Prostate gland (tissue), 2 donors: ENCODE data around the gene GADL1. TPM values are rescaled to one million over a fixed set of nuclear protein-coding genes. Genes with fewer than 3 reads are reported as not detected.

Experiments used
- DNase-seq: peaks from one replicate; pipeline ENCODE4 v3.0.0-alpha.2; 2019; ENCODE audit warnings: low spot score
- H3K27ac ChIP-seq, 2 donors: fragments of 200-600 bp; sonication (generic); 2 replicates each; pipeline ENCODE4 v1.5.1; 2017 to 2019
- H3K27me3 ChIP-seq: fragments of 200-600 bp; sonication (generic); replicated peaks from 2 replicates; pipeline ENCODE4 v1.5.1; 2019; ENCODE audit not compliant: insufficient read depth
- H3K36me3 ChIP-seq, 2 donors: fragments of 200-600 bp; sonication (generic); 1 replicate in 1 of 2; 2 replicates in 1 of 2; pipeline versions ENCODE4 v1.5.1 to v1.8.1; 2017 to 2019
- H3K4me1 ChIP-seq: fragments of 200-600 bp; sonication (generic); replicated peaks from 2 replicates; pipeline ENCODE4 v1.5.1; 2019
- H3K4me3 ChIP-seq, 2 donors: fragments of 200-600 bp; sonication (generic); 2 replicates each; pipeline ENCODE4 v1.5.1; 2017 to 2019
- H3K9me3 ChIP-seq: fragments of 200-600 bp; sonication (generic); 2 replicates; pipeline ENCODE4 v1.5.1; 2017
- POLR2A ChIP-seq: fragments of 450-650 bp; IDR thresholded peaks from one replicate; pipeline ENCODE4 v1.6.1; 2016; ENCODE audit warnings: antibody characterized with exemption, mild to moderate bottlenecking
- POLR2AphosphoS5 ChIP-seq: sonication (generic); formaldehyde crosslinking; IDR thresholded peaks from one replicate; pipeline ENCODE4 v1.6.1; 2017; ENCODE audit warnings: antibody characterized with exemption
- WGBS: methylation state at CpG from one replicate; pipeline ENCODE4 v1.1.5; 2018; 5-methylcytosine and 5-hydroxymethylcytosine counted together
- intact Hi-C: fragments of 100-400 bp; cut with DNase I; formaldehyde crosslinking; loops from one replicate; pipeline ENCODE4 v1.14.2; 2022
- total RNA-seq, 2 donors: library from RNA; depleted of rRNA; stranded (reverse); fragments of >200 nt; gene quantifications; one replicate each; pipeline ENCODE4 v1.1.0, GENCODE V29; 2016
- TF ChIP-seq, protein P1 (sequence below), 4 experiments: fragments of 200-600 bp in 2 of 4; fragments of 450-650 bp in 2 of 4; sonication (generic) in 2 of 4; IDR thresholded peaks; 1 replicate in 3 of 4; 2 replicates in 1 of 4; pipeline ENCODE4 v1.5.1; 2016 to 2019; ENCODE audit warnings: antibody characterized with exemption in 4 of 4, mild to moderate bottlenecking in 2 of 4, moderate library complexity in 2 of 4

The GADL1 gene
- total RNA-seq, 2 donors from 2014 or later: not detected

DNA sequence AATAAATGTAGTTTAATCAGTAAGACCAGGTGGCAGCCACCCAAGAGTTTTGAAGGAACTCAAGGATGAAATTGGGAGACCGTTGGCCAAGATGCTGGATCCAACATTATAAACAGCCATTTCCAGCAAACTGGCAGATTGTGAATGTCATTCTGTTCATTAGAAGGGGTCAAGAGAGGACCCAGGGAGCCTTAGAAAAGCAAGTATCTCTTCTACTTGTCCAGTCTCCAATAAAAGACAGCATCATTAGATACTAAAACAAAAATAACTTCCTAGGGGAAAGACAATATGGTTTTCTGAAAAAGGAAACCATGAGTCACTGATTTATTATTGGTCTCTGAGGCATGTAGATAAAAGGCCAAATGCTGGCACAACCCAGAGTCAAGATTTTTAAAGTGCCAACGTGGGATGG, 67.9 kb downstream of the GADL1 start:
- H3K27me3 ChIP-seq: no peaks in the 10 kb centered on the region
- H3K27ac ChIP-seq: no peak overlapping the region
- H3K9me3 ChIP-seq: no peaks in the 10 kb centered on the region
- no peaks in the 10 kb centered on the region for H3K36me3 ChIP-seq
- DNase-seq: no peak
- TF ChIP-seq POLR2AphosphoS5 (no peak), POLR2A (no peak)
- TF ChIP-seq, protein P1, sequence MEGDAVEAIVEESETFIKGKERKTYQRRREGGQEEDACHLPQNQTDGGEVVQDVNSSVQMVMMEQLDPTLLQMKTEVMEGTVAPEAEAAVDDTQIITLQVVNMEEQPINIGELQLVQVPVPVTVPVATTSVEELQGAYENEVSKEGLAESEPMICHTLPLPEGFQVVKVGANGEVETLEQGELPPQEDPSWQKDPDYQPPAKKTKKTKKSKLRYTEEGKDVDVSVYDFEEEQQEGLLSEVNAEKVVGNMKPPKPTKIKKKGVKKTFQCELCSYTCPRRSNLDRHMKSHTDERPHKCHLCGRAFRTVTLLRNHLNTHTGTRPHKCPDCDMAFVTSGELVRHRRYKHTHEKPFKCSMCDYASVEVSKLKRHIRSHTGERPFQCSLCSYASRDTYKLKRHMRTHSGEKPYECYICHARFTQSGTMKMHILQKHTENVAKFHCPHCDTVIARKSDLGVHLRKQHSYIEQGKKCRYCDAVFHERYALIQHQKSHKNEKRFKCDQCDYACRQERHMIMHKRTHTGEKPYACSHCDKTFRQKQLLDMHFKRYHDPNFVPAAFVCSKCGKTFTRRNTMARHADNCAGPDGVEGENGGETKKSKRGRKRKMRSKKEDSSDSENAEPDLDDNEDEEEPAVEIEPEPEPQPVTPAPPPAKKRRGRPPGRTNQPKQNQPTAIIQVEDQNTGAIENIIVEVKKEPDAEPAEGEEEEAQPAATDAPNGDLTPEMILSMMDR (IDR thresholded peaks at IDR 0.05): no peak
- intact Hi-C loops: no loop called here
- no peaks in the 10 kb centered on the region for H3K4me1 ChIP-seq
- 35% methylated on average over 2 of the region's 2 CpGs for WGBS
- H3K4me3 ChIP-seq: no peak overlapping the region

DNA sequence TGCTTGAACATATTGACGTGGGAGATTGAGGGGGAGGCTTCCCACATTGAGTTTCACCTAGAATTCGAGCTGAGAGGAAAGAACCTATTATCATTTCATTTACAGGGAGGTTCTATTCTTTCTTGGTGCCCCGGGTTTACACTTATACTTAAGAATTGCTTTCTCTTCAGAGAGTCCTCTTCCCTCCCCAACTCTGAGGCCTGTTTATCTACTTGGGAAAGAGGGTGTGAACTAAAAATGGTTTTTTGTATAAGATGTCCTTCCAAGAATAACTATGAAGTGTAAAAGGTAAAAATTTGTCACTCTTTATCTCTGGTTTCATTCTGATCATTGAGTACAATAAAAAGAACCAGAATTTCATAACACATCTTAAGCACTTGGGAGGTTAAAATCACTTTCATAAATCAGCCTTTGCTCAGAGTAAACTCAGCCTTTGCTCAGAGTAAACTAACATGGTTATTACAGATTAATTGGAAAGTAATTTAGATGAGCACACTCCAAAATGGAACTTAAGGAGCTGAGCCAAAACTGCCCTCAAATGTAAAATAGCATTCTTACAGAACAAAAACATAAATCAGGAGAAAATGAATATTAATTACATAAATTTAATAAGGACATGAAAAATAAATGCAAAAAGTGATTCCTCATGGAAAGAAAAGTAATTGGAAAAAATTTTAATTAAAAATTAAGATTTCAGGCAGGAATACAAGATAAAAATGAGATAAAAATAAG, 75.2 kb downstream of the GADL1 start:
- H3K4me1 ChIP-seq: no peaks in the 10 kb centered on the region
- H3K9me3 ChIP-seq: no peaks in the 10 kb centered on the region
- H3K36me3 ChIP-seq: no peaks in the 10 kb centered on the region
- no peak overlapping the region for H3K27ac ChIP-seq
- no peak for DNase-seq
- H3K4me3 ChIP-seq: no peak overlapping the region
- intact Hi-C loops: no loop called here
- TF ChIP-seq POLR2A (no peak), POLR2AphosphoS5 (no peak)
- TF ChIP-seq, protein P1 (IDR thresholded peaks at IDR 0.05): no peak
- H3K27me3 ChIP-seq: no peaks in the 10 kb centered on the region
- 57% methylated on average over 3 of the region's 3 CpGs for WGBS

DNA sequence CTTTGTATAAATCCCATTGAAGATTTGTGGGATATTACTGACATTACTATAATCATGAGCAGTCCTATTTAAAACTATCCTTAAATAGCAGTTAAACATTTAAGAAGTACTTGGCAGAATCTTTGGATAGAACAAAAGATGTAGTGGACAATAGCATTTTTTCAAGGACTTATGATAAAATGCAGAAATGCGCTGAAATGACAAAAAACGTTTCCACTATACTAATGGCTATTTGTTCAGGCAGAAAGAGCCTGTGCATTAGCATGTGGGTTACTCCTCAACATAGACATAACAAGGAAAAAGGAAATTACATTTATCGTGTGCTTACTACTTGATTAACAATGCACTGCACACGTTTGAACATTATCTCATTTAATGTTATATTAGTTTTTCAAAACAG, 80.7 kb downstream of the GADL1 start:
- Histone ChIP-seq H3K4me3 (no peak overlapping the region), H3K4me1 (no peaks in the 10 kb centered on the region), H3K27me3 (no peaks in the 10 kb centered on the region), H3K27ac (no peak overlapping the region), H3K9me3 (no peaks in the 10 kb centered on the region), H3K36me3 (no peaks in the 10 kb centered on the region)
- intact Hi-C loops: no loop called here
- TF ChIP-seq, protein P1 (IDR thresholded peaks at IDR 0.05): no peak
- no peak for TF ChIP-seq POLR2A
- TF ChIP-seq POLR2AphosphoS5: no peak
- DNase-seq: no peak
- WGBS: 86% methylated on average over 4 of the region's 4 CpGs

DNA sequence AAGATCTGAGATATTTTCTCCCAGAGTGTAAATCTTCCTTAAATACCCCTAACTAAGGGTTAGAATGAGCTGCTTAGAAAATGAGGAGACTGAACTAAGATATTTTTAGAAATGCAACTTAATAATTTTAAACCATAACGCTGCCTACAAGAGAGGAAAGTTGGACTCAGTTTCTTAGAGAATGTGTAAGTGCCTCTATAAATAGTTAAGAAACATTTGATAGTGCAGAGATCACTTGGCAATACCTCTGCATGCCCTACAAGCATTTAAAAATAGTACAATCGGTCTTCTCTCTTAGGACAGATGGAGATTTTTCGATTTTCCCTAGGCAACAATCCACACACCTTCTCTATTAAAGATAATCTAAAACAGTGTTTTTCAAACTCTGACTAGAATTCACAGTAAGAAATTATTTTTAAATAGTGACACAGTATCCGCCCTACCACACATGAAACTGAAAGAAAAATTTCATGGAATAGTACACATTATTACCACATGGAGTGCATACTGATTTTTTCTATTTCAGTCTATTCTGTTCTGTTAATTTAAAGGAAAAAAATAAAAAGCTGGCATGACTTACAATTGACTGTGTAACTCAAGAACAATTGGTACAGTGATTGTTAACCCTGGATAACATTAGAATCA, 83.2 kb downstream of the GADL1 start:
- TF ChIP-seq POLR2AphosphoS5: no peak
- TF ChIP-seq, protein P1 (IDR thresholded peaks at IDR 0.05): no peak
- Histone ChIP-seq H3K27ac (no peak overlapping the region), H3K36me3 (no peaks in the 10 kb centered on the region), H3K9me3 (no peaks in the 10 kb centered on the region), H3K4me3 (no peak overlapping the region), H3K4me1 (no peaks in the 10 kb centered on the region), H3K27me3 (no peaks in the 10 kb centered on the region)
- intact Hi-C loops: no loop called here
- DNase-seq: no peak
- 56% methylated on average over 4 of the region's 4 CpGs for WGBS

DNA sequence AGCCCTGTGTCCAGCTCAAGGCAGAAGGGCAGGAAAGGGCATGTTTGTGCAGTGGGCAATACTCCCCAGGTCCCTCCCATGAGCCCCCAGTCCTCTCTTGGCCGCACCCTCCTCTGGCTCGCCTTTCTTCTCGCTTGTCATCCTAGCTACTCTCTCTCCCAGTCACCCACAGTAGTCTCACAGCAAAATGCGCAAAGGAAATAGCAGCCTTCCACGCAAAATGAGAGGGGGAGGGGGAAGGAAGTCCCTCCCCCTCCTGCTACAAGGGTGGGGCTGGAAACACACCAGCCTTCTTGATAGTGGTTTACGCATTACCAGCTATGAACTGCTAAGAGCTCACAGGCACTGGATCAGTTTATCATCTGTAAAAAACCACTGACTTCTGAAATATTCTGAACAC, 83.8 kb downstream of the GADL1 start:
- intact Hi-C loops: no loop called here
- no peak for DNase-seq
- Histone ChIP-seq H3K4me1 (no peaks in the 10 kb centered on the region), H3K27ac (no peak overlapping the region), H3K4me3 (no peak overlapping the region), H3K9me3 (no peaks in the 10 kb centered on the region), H3K36me3 (no peaks in the 10 kb centered on the region), H3K27me3 (no peaks in the 10 kb centered on the region)
- 77% methylated on average over 6 of the region's 6 CpGs for WGBS
- TF ChIP-seq POLR2AphosphoS5: no peak
- no peak for TF ChIP-seq POLR2A
- TF ChIP-seq, protein P1 (IDR thresholded peaks at IDR 0.05): no peak
